Glomerular endothelial cell (primary cell): ENCODE data around the gene FIZ1. TPM values are rescaled to one million over a fixed set of nuclear protein-coding genes. Genes with fewer than 3 reads are reported as not detected.
"Not testable (repeated sequence)": the region's sequence is repeated elsewhere in the genome, so short reads cannot be mapped to it uniquely, and the experiment has no call there.

Experiments used
- DNase-seq: peaks from one replicate; pipeline ENCODE4 v3.0.0-alpha.2; 2011; ENCODE audit warnings: low read depth, low spot score; ENCODE audit errors: extremely low read depth
- total RNA-seq: library from RNA; depleted of rRNA; stranded (reverse); fragments of >200 nt; gene quantifications from 2 replicates; pipeline ENCODE4 v1.2.3, GENCODE V29; 2015

The FIZ1 gene
- total RNA-seq, 1 donor from 2014 or later = 4.4 TPM

DNA sequence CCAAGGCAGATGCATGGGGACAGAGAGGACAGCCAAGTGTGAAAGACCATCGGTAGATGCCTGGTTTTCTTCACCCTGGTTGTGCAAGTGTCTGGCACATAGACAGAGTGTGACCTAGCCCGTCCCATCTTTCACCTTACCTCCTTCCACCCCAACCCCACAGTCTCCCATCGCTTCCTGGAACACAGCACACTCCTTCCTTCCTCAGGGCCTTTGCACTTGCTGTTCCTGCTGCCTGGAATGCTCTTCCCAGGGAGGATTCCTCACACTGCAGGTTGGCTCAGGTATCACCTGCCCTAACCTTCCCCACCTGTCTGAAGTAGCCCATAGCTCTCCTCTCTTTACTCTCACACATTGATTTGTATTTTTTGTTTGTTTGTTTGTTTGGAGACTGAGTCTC lies 3.0 kb downstream of the FIZ1 start:
- DNase-seq = no peak

DNA sequence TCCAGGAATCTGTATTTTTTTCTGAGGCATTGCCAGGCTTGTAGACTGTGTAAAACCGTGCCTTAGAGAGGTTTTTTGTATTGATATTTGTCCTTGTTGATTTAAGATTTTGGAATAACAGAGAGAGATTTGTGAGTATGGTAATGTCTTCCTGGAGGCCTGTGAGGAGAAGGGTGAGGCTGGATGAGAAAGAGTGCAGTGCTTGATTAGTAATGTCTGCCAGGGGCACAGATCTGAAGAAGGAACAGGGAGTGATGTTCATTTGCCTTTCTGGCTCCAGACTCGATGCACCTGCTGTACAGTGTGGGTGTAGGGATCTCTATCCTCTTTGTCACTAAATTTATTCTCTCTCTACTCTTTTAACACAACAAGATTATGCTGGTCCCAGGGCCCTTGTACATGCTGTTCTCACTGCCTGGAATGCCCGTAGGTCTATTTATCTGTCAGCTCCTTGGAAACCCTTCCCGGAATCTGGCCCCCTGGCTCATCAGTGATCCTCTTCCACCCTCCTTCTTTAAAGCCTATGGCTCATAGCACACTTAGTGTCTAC lies 4.2 kb downstream of the FIZ1 start:
- no peak for DNase-seq

DNA sequence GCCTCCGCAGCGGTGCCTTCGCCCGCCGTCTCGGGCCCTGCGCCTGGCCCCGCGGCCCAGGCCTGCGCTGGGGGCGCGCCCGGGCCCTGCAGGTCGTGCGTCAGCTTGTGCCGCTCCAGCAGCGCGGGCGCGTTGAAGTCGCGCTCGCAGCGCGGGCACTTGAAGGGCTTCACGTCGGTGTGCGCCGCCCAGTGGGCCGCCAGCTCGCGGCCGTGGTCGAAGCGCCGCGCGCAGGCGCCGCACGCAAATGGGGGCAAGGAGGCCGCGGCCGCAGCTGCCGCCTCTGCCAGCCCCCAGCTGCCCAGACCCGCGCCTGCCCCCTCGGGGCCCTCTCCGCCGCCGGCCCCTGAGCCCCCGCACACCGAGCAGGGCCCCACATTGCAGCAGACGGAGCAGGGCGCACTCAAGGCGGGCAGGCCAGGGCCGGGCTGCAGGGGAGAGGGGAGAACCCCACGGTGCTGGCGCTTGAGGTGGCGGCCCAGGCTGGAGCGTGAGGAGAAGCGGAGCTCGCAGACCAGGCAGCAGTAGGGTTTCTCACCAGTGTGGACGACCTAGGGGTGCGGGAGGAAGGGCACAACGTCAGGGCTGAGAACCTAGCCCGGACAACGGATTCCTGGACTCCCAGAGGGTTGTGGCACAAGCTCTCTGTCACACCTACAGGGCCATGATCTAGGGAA lies 6.1 kb downstream of the FIZ1 start:
- no peak for DNase-seq

DNA sequence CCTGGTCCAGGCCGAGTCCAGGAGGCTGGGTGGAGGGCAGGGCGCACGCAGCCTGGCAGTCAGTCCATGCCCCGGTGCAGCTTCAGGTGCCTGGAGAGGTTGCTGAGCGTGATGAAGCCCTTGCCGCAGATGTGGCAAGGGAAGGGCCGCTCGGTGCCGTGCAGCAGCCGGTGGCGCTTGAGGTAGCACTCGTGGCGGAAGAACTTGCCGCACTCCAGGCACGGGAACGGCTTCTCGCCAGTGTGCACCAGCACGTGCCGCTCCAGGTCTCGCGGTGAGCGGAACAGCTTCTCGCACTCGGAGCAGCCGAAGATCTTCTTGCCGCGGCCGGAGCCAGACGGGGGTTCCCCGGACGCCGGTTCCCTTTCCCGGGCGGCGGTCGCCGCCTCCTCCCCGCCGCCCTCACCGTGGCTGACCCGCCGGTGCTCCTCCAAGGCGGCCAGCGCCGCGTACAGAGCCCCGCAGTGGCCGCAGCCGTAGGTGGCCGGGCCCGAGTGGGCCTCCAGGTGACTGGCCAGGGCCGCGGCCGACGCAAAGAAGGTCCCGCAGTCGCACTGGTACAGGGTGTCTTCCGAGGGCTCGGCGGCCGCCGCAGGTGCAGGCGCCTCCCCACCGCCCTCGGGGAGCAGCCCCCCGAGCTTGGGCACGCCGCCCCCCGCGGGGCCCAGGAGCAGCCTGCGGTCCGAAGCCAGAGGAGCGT lies 6.8 kb downstream of the FIZ1 start:
- no peak for DNase-seq

DNA sequence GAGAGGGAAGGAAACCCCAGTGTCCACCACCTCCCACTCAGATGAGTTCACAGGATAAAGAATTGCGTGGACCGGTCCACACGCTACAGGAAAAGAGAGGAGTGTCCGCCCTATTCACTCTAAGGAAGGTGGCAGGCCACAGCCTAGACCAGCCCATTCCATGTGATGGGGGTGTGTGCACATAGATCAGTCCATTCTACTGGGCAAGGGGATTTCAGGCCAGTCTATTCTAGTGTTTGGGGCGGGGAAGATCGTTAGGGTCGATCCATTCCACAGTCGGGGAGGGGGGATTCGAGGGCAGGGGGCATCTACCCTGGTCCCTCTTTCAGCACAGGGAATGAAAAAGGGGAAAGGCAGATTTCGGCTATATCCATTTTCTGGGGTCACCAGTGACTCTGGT lies 7.8 kb downstream of the FIZ1 start:
- DNase-seq = no peak

DNA sequence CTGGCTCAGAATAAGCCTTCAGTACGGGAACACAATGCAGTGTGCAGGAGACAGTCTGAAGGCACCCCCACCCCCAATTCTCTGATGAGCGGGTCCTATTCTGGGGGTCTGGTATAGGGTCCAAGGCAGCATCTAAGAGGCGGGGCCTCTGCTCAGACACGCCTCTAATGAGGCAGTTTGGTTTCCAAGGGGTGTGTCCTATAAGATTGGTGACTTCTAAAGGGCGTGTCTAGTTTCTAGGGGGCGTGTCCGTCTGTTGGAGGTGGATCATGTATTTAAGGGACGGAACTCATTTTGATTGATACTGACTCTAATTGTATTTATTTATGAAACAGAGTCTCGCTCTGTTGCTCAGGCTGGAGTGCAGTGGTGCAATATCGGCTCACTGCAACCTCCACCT lies 8.7 kb downstream of the FIZ1 start:
- DNase-seq = no peak

DNA sequence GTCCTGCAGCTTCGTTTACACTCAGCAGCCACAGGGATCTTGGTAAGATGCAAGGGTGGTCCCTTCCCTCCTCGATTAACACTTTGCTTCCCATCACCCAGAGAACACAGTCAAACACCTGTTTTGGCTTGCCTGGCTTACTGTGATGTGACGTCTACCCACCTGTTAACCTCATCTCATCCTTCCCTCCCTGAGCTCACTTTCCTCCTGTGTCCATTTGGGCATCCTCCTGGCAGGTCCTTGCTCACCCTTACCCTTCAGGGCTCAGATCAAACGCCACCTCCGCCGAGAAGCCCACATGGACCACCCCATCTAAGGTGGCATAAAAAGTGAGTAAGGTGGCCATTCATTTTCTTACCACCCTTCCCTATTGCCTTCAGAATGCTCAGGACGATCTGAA lies 9.2 kb downstream of the FIZ1 start:
- DNase-seq = no peak

DNA sequence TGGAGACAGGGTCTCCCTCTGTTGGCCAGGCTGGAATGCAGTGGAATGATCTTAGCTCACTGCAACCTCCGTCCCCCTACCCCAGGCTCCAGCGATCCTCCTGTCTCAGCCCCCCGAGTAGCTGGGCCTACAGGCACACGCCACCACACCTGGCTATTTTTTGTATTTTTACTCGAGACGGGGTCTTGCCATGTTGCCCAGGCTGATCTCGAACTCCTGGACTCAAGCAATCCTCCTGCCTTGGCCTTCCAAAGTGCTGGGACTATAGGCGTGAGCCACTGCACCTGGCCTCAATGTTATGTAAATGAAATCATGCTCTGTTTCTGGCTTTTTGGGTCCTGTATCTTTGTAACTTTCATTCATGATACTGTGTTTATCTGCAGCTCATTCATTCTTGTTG lies 10.6 kb downstream of the FIZ1 start:
- DNase-seq = no peak

DNA sequence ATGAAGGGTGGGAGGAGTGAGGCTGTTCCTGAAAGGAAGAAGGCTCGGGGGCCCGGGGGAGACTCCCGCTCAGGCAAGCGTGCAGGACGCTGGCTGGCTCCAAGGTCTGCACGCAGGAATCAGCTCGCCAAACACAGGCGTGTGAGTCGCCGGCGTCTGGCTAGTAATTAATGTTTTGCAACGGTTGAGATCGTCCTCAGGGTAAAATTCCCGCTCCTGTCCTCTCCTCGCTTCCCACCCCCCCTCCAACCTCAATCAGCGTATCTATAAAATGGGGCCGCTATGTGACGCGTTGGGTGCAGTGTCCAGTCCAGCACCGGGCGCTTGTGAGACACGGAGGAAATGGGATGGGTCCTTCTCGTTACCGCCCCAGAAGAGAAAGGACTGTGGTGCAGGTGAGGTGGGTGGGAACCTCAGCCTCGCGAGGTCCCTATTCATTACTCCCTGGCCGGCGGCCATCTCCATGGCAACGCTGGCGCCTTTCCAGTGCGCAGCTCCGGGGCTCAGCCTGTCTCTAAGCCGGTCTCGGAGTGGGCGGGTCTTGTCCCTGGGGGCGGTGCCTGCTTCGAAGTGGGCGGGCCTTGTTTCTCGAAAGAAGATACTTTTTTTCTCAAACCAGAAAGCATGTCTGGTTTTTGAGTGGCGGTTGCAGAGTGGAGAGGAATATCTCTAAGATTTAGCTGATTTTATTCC lies 12.2 kb downstream of the FIZ1 start:
- no peak for DNase-seq

DNA sequence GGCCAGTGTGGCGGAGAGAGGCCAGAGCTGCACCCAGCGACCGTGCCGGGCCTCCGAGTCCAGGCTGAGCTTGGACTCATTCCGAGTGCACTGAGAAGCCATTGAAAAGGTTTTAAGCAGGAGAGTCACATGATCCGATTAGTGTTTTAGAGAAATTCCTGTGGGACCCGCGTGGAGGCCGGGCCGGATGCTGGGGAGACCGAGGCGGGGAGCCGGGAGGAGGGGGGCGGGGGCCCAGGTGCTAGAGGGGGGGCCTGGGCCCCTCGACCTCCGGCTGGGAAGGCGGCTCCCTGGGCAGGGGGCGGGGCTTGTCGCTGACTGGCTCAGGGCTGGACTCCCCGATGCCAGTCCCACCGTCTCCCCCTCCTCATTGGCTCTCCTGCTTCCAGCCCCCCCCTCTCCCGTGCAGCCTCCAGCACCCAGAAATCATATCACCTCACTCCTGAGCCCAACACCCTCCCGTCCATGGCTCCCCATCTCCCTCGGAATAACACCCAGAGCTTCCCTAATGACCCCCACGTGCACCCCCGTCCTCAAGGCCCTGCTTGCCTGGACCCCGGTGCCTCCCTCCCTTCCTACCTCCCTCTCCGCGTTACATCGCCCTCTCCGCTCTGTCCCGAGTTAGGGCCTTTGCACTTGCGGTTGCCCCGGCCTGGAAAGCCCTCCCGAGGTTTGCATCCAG lies 13.5 kb downstream of the FIZ1 start:
- no peak for DNase-seq

DNA sequence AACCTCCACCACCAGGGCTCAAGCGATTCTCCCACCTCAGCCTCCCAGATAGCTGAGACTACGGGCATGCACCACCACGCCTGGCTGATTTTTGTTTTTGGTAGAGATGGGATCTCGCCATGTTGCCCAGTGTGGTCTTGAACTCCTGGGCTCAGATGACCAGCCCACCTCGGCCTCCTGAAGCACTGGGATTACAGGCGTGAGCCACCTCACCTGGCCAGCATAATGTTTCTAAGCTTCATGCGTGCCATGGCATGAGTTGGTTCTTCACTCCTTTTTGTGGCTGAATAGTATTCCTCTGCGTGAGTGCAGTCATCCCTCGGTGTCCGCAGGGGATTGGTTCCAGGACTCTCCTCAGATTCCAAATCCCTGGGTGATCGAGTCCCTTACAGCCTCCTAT lies 14.4 kb downstream of the FIZ1 start:
- no peak for DNase-seq

DNA sequence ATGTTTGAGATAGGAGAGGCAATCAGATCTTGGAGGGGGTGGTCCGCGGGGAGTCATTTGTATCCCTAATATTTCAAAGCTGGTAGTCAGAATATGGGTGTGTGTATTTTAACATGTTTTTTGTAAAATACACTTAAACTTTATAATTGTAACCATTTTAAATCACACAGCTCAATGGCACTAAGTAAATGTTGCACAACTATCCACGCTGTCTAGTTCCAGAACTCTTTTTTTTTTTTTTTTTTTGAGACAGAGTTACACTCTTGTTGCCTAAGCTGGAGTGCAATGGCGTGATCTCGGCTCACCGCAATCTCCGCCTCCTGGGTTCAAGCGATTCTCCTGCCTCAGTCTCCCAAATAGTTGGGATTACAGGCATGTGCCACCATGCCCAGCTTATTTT lies 15.4 kb downstream of the FIZ1 start:
- DNase-seq = not testable (repeated sequence)

DNA sequence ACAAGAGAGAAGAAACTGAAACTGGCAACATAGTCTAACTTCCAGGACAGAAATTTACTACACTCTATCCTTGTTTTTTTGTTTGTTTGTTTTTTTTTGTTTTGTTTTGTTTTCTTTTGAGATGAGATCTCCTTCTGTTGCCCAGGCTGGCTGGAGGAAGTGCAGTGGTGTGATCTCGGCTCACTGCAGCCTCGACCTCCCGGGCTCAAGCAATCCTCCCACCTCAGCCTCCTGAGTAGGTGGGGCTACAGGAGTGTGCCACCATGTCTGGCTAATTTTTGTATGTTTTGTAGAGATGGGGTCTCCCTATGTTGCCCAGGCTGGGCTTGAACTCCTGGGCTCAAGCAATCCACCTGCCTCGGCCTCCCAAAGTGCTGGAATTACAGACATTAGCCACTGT lies 17.0 kb downstream of the FIZ1 start:
- not testable (repeated sequence) for DNase-seq

DNA sequence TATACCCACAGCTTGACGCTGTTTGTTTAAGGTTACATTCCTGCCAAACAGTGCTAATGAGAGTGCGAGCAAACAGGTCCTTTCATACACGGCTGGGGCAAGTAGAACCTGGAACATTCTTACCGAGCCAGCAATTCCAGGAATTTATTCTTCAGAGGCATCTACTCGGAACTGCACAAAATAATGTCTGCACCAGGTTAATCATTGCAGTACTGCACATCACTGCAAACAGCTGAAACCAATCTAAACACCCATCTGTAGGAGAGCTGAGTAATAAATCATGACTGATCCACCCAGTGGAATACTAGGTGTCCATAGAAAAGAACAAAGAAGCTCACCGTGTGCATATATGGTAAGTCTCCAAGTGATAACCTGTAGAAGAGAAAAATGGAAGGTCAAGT lies 17.5 kb downstream of the FIZ1 start:
- DNase-seq = no peak

DNA sequence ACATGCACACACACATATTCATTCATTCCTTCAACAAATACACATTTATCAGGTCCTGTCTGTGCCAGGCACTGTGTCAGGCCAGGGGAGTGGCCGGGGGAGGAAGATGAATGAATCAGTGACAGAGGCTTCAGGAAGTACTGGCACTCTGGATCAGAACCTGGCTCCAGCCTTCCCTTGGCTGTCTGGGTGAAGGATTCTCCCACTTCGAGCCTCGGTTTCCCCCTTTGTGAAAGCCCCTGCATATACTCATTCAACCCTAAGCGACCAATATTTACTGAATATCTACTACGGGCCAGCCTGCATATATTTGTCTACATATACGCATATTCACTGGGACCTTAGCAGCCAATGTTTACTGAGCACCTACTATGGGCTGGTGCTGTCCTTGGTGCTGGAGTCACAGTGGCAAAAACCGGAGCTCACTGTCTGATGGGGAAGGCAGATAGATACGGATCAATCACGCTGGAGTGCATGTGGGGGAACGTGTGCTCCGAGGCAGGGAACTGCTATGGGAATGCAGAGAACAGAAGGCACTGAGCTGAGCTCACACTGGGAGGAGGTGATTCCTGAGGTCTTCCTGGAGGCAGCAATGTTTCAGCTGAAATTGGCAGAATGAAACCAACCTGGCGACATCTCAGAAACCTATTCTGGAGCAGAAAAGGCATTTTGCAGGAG lies 18.0 kb downstream of the FIZ1 start:
- no peak for DNase-seq

DNA sequence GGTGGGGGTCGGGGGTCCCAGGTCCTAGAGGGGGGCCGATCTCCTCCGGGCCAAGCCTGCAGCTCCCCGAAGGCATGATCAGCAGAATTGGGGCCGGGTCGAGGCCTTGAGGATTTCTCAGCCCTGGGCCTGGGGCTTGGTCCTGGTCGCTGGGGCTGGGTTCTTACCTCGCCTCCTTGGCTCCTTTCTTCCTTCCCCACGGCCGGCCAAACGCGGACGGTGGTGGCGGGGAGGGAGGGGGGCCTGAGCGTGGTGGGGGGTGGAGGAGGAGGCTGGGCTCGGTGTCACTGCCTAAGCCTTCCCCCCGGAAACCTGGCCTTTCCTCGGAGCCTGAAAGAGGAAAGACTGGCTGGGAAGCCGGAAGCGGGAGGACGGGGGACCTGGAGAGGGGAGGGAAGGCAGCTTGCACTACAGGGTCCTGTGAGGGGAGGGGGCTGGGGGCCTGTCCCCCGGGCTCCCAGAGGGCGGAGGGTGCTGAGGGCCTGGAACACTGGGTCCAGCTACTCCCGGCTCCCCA lies 18.6 kb downstream of the FIZ1 start, which contains the start of gene ZNF579:
Gene ZNF579, minus strand, starts transcription at position 221 of the 517 bp plus-strand sequence. CDS start 1,209 bp downstream, outside the sequence.
- DNase-seq = no peak

DNA sequence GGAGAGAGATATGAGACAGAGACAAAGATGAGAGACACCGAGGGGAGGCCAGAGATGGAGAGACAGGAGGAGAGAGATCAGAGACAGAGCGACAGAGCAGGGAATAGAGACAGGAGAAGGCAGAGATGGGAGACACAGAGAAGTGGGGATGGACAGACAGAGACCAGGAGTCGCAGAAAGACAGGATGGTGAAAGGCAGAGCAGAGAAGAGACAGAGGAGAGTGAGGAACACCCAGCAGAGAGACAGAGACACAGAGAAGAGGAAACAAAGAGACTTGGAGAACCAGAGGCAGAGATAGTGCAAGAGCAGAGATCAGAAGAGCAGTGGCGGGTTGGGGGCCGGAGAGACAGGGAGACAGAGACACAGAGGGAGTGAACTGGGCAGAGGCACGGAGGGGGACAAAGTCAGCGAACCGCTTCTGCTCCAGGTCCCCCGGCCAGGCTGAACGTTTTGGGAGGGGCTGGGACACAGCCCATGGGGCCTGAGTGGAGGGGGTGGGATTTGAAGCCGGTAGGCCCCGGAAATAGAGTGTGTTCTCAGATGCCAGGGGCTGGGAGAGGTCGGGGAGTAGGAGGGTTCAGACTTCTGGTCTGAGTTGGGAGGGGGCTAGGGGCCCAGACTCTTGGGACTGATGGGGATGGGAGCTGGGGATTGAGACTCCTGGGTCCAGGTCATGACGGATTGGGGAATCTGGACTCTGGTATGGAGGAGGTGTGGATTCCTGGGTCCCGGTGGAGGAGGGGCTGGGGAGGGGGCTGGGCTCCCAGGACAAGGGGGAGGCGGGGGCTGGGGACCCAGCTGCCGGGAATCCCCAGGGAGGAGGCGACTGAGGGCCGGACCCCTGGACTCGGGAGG lies 19.3 kb downstream of the FIZ1 start:
- DNase-seq = no peak

DNA sequence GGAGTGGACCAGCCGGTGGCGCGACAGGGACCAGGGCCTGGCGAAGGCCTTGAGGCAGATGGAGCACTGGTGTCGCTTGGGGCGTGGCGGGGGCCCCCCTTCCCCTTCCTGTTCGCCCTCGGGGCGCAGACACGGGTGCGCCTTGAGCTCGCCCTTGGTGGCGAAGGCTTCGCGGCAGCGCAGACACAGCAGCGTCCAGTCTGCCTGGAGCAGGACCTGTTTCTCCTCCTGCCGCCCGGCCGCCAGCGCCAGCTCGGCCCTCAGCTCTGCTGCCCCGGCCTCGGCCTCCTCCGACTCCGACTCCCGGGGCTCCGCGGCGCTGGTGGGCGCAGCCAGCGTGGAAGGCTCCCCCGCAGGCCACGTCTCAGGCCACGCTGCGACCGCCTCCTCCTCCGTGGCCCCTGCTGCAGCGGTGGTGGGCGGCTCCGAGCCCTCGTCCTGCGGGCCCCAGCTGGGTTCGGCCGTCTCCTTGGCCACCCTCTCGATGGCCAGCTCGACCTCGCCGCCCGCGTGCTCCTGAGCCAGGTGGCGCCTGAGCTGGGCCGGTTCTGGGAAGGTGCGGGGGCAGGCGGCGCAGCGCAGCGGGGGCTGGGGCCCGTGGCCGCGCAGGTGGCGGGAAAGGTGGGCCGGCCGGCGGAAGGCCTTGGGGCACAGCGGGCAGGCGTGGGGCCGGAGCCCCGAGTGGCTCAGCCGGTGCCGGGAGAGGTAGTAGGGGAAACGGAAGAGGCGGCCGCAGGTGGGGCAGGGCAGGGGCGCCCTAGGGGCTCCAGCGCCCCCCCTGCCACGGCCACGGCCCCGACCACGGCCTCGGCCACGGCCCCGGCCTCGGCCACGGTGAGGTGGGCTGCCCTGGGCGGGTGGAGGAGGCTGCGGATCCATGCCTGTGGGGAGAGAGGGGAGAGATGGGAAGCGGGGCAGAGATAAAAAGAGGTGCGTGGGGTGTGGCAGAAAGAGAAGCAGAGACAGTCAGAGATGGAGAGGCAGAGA lies 20.3 kb downstream of the FIZ1 start:
- DNase-seq = no peak
